HG03025 (cell line): Measurements from ENCODE around the gene COA3.

ENCODE experiments used
- ATAC-seq: cut with Tn5 transposase; IDR thresholded peaks from one replicate; pipeline ENCODE4 v1.9.1; 2021; ENCODE audit warnings: mild to moderate bottlenecking, moderate library complexity; ENCODE audit not compliant: unreplicated experiment, low FRiP score

The COA3 gene

DNA sequence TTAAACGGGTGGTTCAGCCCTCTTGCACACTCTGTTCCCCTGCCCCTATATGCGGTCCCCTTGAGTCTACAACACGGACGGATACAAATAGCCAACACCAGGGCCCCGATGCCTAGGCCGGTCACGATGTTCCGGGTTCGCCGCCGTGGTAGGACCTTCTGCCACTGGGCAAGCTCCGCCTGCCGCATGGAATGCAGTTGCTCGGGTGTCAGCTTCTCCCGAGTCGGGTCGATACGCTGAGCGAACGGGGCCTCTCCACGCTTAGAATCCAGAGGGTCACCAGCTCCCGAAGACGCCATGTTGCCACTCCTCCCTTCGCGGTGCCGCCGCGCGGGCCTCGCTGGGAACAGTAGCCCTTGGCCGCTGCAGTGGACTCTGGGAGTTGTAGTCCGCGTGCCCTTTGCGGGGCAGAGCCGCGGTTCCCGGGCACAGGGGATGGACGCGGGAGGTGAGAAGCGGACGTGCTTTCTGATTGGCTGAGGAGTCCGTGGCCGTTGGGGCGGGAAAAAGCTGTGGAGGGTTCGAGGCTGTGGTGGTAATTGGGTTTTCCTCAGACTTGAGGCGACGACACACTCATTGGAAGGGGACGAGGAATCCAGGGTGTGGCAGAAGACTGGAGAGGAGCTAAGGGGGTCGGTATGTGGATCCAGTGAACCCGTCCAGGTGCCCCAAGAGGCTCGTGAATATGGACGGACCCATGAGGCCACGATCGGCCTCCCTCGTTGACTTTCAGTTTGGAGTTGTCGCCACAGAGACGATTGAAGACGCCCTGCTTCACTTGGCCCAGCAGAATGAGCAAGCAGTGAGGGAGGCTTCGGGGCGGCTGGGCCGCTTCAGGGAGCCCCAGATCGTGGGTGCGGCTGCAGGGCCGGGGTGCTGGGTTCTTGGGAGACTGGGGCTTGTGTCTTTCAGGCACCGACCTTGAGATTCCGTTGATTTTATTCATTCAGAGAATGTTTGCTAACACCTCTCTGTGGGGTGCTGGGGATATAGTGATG is at the start of gene COA3, which contains the start of gene CNTD1:
Gene COA3 (minus strand): TSS at position 322 of the 998 bp plus-strand sequence. CDS start 23 bp downstream, at position 299.
Gene CNTD1 (plus strand): TSS at position 479 of the 998 bp plus-strand sequence. CDS start 207 bp downstream, at position 686.
- ATAC-seq: no peak

DNA sequence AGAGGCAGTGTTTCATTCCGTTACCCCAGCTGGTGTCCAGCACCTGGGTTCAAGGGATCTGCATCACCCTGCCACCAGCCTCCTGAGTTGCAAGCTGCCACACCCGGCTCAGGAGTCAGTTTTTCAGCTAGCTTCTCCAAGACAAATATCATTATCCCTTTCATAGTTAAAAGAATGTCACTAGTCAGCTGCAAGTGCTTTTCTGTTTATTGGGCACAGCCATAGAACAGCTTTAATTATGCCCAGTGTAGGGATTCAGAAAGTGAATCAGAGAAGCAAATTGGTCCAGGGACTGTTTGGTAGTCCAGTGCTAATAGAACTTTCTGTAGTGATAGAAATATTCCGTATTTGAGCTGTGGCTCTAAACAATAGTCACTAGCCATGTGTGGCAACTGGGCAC is 49.6 kb upstream of the COA3 start:
- ATAC-seq: no peak

- no peak for ATAC-seq
These were observed 48.2 kb upstream of the COA3 start for GRCh38 chr17:42846594-42847280.

DNA sequence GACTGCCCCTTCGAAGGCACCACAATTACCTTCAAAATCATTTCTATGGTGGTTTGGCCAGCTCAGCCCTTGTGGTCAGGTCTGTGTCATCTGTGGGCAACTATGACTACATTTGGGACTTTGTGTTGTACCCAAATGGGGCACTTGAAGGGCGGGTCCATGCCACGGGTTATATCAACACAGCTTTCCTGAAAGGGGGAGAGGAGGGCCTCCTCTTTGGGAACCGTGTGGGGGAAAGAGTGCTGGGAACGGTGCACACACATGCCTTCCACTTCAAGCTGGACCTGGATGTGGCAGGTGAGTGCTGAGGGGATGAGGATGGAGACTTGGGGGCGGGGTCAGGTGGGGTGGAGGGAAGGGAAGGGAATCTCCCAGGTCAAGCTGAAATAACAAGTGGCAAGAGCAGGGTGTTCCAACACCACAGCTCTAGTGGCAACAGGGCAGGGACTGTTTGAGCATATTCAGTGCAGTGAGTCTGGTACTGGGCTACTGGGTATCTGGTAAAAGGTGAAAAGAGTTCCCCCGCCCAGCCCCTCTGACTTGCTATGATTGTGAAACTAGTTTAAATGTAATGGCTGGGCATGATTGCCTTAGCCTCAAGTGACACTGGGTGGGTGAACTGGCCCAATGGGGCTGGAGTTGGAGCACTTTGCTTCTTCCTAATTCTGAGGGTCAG is 47.6 kb upstream of the COA3 start:
- ATAC-seq: no peak

DNA sequence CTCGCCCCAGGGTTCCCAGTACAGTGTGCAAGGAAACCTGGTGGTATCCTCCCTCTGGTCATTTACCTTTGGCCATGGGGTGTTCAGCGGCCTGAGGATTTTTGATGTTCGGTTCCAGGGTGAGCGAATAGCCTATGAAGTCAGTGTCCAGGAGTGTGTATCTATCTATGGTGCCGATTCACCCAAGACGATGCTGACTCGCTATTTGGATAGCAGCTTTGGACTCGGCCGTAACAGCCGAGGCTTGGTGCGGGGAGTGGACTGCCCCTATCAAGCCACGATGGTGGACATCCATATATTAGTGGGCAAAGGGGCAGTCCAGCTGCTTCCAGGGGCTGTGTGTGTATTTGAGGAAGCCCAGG is 47.0 kb upstream of the COA3 start:
- no peak for ATAC-seq

DNA sequence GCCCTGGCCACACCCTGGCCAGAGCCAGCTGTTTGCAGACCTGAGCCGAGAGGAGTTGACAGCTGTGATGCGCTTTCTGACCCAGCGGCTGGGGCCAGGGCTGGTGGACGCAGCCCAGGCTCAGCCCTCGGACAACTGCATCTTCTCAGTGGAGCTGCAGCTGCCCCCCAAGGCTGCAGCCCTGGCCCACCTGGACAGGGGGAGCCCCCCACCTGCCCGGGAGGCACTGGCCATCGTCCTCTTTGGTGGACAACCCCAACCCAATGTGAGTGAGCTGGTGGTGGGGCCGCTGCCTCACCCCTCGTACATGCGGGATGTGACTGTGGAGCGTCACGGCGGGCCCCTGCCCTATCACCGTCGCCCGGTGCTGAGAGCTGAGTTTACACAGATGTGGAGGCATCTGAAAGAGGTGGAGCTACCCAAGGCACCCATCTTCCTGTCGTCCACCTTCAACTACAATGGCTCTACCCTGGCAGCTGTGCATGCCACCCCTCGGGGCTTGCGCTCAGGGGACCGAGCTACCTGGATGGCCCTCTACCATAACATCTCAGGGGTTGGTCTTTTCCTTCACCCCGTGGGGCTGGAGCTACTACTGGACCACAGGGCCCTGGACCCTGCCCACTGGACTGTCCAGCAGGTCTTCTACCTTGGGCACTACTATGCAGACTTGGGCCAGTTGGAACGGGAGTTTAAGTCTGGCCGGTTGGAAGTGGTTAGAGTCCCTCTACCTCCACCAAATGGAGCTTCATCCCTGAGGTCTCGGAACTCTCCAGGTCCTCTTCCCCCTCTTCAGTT is 46.5 kb upstream of the COA3 start:
- no peak for ATAC-seq

- ATAC-seq: no peak
These were observed 45.8 kb upstream of the COA3 start, which contains the start of gene AOC2 for GRCh38 chr17:42844271-42844670. TSS of gene AOC2 (plus strand) at chr17:42844580. CDS start at chr17:42844627, 47 bp downstream.

GRCh38 chr17:42843358-42843934 is 44.9 kb upstream of the COA3 start:
- no peak for ATAC-seq

- no peak for ATAC-seq
These were observed 43.6 kb upstream of the COA3 start for GRCh38 chr17:42841975-42842685.

DNA sequence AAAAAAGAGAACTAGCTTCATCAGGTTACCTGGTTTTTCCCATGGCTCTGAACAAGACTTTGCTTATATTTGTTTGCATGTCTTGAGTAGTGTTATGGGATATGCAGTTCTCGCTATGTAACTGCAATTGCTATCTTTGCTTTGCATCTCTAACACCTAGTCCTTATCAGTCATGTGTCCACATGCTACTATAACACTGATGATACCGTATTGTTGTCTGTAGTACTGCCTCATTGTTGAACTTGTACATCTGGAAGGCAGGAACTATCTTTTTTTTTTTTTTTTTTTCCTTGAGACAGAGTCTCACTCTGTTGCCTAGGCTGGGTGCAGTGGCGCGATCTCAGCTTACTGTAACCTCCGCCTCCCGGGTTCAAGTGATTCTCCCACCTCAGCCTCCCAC is 37.2 kb upstream of the COA3 start:
- no peak for ATAC-seq

- peak; percentile 5 for ATAC-seq
These were observed 35.4 kb upstream of the COA3 start for GRCh38 chr17:42833767-42834422.

DNA sequence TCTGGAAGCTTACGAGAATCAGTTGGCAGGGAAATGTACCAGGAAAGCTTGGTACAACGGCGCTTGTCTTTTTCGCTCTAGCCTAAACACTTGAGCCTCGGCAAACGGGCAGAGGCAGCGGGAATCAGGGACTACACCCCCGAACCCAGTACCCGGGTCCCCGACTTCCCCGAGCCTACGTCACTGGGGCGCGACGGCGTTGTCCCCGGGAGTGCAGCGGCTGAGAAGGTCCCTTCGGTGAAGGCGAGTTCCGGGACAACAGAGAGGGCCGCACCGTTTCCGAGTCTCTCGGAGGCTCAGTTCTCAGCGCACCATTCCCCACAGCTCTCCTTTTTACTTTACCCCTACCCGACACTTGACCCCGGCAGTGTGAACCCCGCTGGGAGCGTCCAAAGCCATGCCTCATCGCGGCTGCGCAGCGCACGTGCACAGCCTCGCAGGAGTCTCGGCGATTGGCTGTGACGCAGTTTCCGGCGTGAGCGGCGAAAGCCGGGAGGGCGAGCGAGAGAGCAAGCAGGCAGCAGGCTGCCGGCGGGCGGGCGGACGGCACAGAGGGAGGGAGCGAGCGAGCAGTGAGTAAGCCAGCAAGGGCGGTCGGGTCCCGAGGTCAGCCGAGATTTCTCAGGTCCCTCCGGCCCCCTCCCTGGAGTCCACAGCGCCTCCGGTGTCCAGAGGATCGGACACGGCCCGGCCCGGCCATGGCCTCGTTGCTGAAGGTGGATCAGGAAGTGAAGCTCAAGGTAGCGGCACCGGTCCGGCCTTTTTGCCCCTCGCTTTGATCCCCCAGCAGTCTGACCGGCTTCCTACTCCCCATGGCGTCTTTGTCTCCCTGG is 34.6 kb upstream of the COA3 start, which contains the start of gene PSME3:
Gene PSME3 (plus strand): TSS at position 464 of the 833 bp plus-strand sequence. CDS start 235 bp downstream, at position 699.
- peak; percentile 83 for ATAC-seq

- no peak for ATAC-seq
These were observed 33.9 kb upstream of the COA3 start for GRCh38 chr17:42832213-42832933.

DNA sequence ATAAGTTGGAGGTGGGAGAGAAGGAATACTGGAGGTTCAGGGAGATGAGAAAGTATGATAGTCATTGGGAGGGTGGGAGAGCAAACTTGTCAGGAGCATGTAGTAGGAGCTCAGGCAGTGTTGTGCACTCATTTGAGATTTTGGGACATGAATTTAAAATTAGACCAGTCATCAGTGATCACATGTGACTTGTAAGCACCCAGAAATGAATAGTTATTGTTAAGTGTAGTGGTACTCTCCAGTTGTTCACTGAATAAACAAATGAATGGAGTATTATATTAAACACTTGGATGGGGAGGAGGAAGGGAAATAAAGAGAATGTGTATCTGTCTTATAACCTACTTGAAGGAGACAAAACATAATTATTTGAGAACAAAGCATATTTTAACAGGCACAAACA is 32.5 kb upstream of the COA3 start:
- no peak for ATAC-seq

- no peak for ATAC-seq
These were observed 29.0 kb upstream of the COA3 start for GRCh38 chr17:42827472-42827871.

GRCh38 chr17:42821176-42821575 is 22.7 kb upstream of the COA3 start:
- no peak for ATAC-seq
